Stimulated activated CD8-positive, alpha-beta memory T cell treated with anti-CD3 and anti-CD28 coated beads, Interleukin-15, amount 100 ng/mL, for 4 hours (primary cell): Measurements from ENCODE around the gene ENDOD1.

Source experiments
- DNase-seq, 2 donors: peaks; one replicate each; pipeline ENCODE4 v3.0.0-alpha.2; 2020; ENCODE audit warnings: low read depth in 2 of 2

ENDOD1 gene

DNA sequence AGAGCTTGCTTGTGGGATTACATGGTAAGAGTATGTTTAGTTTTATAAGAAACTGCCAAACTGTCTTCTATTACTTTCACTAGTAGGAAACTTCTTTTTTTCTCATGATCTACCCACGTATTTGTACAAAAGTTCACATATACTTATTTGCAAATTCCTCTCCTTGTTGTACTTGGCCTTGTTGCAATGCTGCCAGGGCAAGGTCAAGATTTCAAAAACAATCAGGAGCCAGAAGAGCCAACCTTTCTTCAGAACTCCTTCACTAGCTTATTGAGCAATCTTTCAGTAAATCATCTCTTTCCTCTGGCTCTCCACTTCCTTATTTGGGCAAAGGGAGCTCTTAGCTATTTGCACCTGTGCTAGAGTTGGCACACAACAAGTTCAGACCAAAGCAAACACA is 13.2 kb upstream of the ENDOD1 start:
- no peak for DNase-seq

- no peak for DNase-seq
Measured at GRCh38 chr11:95076981-95077380, 12.7 kb upstream of the ENDOD1 start.

DNA sequence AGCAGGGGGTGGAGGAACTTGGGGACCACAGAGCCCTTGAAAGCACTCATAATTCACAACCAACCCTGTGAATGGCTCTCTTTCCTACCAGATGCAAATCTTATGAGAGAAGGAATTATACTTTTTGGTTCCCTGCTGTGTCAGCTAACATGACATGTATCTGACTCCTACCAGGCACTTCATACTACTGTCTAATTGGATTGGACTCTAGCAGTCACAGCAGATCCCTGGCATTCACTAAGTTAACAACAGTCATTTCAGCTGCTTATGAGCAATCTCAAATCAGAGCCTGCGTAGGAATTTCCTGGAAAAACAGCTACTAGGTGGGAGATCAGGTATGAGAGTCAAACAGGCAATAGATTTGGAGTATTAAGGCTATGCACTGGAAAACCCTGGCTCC is 11.1 kb upstream of the ENDOD1 start:
- DNase-seq: no peak

DNA sequence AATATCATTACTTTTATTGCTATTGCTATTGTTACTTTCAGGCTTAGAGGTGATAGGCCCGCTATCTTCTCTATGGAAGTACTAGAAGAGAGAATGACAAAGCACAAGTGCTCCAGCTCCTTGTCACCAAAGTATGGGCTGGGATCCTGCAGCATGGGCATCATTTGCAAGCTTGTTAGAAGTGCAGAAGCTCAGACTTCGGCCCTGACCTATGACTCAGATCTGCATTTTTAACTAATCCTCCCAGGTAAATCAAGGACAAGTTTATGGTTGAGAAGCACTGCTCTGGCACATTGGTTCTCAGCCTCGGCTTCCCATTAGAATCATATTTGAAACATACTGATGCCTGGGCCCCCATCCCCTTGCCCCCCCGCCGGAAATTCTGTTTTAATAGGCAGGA is 8.6 kb upstream of the ENDOD1 start:
- DNase-seq: no peak

GRCh38 chr11:95081412-95081811 is 8.2 kb upstream of the ENDOD1 start:
- DNase-seq: no peak

- DNase-seq: no peak
Measured at GRCh38 chr11:95082576-95083001, 7.1 kb upstream of the ENDOD1 start.

DNA sequence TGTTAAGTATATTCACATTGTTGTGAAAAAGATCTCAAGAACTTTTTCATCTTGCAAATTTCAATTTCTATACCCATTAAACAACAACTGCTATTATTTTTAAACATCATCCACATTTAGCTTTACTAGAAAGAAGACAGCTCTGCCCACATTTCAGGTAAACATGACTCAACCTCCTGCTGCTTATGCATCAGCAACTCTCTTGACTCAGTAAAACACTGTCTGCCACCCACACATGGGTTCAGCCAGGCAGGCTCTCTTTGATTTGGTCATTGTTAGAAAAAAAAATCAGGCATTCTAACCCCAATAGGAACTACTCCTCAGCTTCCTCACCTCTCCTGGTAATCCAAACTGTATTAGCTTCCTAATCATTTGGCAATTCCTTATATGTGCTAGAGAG is 5.1 kb upstream of the ENDOD1 start:
- DNase-seq: peak in 1 of 2 donors; percentile 35

DNA sequence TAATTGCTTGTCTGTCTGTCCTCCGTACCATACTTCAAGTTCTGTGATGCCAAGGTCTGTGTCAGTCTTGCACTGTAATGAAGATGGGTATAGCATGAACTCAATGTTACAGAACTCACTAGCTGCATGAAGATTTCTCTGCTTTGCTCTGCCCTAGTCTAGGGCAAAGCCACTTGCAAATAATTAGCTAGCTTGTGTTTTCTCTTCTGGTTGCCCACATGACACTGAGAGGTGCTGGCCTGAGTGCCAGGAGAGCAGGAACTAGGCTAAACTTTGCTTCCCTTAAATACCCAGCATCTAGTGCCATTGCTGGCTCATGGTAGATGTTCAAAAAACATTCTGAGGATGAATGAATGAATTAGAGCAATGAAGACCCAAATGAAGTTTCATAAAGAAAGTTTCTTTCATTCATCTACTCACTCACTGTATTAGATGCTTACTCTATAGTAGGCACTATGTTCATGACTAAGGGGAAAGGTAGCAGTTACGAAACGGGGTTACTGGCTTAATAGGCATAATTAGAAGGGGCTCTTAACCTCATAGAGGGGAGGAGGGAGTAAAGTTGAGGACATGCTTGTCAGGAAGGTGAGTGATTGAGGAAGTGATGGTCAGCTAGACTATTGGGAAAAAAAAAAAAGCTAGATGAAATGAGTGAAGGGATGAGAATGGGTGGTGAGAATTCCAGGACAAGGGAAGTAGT is 4.4 kb upstream of the ENDOD1 start:
- no peak for DNase-seq

GRCh38 chr11:95086151-95086550 is 3.5 kb upstream of the ENDOD1 start:
- no peak for DNase-seq

DNA sequence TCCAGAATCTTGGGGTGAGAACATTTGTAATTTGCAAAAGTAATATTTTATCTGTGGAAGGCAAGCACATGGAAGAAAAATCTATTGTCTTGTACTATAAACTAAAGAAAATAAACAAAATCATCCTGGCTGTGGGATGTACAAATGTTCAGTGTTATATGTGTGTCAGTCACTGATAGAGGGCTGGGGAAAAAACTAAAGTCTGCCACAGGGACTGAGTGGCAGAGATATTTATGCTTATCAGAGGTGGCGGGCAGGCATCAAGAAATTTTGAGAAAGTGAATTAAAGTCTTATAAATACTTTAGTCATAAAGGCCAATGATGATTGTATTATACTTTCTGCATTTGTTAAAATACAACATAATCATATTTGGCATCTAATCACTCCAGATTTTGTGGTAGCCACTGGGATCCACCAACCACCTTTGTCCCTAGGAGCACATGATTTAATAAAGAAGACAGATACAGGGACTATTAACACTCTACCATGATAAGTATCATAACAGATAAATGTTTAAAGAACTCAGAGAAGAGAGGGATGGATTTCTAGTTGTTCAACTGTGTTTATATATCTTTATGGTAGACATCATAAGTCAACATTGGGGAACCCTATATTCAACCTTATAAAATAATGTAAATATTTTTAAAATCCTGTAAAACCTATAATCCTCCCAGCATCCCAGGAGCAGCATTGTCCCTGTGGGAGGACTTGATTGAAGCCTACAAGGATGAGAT is 2.6 kb upstream of the ENDOD1 start:
- no peak for DNase-seq

DNA sequence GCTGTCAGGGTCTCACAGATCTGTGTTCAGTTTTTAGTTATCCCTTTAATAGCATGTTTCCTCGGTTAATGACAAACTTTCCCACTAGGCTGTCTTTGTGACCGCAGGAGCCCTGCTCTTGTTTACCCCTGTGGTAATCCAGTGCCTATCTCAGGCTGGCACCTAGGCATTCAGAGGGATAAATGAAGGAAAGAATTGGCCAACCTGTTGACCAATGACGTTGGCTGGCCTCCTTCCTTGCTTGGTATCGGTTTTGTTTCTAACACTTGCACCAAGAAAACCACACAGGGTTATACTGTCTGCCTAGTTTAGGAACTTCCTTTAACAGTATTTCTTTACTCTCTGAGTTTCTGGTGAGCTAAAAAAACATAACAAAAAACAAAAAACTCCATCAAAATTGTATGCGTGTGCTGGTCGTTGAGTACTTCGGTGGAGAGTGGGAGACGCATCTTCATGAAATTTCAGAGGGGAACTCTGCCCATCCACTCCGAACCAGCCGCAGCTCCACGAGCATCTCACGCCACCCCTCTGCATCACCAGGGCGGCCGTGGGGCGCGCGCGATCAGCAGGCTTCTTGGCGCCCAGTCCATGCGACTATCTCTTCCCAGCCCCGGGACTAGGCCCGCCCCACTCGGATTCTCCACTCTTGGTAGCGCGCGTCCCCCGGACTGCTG is 563 bp upstream of the ENDOD1 start:
- DNase-seq: peak in 1 of 2 donors; percentile 32

- DNase-seq: no peak
Measured at GRCh38 chr11:95091663-95092180, 2.1 kb downstream of the ENDOD1 start.

DNA sequence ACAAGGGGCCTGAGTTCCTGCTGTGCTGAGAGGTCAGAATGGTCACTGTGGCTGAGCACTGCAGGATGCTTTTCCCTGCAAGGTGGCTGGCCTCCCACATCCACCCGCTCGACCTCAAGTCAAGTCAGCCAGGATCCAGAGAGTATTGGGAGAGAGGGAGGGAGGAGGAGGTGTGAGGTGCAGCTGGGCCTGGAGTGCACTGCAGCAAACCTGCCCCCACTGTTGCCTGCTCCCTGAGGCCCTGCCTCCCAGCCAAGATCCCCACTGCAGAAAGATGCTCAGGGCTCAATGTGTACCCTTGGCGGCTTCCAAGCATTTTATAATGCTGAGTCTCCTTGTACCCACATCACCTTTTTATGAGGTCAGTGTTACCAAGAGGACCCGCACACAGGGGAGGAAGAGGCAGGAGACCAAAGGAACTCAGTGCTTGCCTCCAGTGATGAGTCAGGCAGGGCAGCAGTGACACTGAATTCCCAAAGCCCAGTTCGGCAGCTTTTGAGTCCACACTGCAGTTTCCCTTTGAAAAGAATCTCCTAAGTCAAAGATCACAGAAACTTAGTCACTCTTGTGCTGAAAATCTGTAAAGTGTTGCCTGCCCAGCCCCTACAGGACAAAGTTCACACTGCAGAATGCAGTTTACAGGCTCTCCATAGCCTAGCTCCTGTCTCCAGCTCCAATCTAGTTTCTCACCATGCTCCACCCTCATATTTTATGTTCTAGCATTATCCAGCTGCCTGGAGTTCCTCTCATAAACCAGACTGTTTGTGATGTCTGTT is 3.1 kb downstream of the ENDOD1 start:
- DNase-seq: no peak

- DNase-seq: no peak
Measured at GRCh38 chr11:95093548-95093947, 3.9 kb downstream of the ENDOD1 start.

DNA sequence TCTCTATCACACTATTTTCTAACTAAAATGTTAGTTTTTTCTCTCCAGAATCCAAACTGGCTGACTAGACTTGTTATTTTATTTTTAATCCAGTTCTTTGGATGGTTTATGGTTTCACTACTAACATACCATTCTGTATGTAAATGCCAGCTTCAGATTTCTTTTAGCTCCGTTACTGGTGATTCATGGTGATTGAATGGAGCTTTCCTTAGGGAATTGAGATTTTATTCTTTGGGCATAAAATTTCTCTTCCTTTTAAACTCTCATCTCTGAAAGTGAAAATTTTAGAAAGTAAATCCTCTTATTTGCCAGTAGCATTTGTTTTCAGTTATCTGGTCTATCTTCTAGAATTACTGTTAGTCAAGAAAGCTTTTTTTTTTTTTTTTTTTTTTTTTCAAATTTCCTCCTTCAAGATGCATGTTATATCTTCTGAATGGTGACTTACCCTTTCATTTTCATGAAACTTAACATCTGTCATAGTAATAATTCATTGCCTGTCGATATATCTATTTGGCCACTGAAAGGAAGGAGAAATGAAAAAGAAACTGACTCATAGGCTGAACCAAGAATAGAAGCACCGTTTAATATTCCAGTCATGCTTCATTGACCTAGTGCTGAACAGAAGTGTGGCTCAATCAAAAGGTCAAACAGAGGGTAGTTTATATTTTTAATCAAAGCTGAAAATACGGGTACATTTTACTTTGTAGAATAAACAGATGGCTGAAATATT is 6.4 kb downstream of the ENDOD1 start:
- DNase-seq: no peak

- no peak for DNase-seq
Measured at GRCh38 chr11:95097209-95097608, 7.6 kb downstream of the ENDOD1 start.

GRCh38 chr11:95098826-95099225 is 9.2 kb downstream of the ENDOD1 start:
- DNase-seq: no peak

GRCh38 chr11:95100191-95100648 is 10.6 kb downstream of the ENDOD1 start:
- no peak for DNase-seq

GRCh38 chr11:95100856-95101507 is 11.3 kb downstream of the ENDOD1 start:
- DNase-seq: no peak

GRCh38 chr11:95101935-95102334 is 12.3 kb downstream of the ENDOD1 start:
- DNase-seq: no peak

- no peak for DNase-seq
Measured at GRCh38 chr11:95102733-95103132, 13.1 kb downstream of the ENDOD1 start.
